SK-N-DZ (cell line): Measurements from ENCODE around the gene PARD3.
A peak's percentile ranks its signal among the peaks of the same experiment; 100 is the strongest.
"Not testable (repeated sequence)": the region's sequence is repeated elsewhere in the genome, so short reads cannot be mapped to it uniquely, and the experiment has no call there.

Experiments
- DNase-seq: peaks from one replicate; pipeline ENCODE4 v3.0.0-alpha.2; 2015; ENCODE audit warnings: low spot score

The PARD3 gene

DNA sequence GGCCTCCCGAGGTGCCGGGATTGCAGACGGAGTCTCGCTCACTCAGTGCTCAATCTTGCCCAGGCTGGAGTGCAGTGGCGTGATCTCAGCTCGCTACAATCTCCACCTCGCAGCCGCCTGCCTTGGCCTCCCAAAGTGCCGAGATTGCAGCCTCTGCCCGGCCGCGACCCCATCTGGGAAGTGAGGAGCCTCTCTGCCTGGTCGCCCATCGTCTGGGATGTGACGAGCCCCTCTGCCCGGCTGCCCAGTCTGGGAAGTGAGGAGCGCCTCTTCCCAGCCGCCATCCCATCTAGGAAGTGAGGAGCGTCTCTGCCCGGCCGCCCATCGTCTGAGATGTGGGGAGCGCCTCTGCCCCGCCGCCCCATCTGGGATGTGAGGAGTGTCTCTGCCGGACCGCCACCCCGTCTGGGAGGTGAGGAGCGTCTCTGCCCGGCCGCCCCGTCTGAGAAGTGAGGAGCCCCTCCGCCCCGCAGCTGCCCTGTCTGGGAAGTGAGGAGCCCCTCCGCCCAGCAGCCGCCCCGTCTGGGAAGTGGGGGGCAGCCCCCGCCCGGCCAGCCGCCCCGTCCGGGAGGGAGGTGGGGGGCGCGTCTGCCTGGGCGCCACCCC is 462.4 kb downstream of the PARD3 start:
- not testable (repeated sequence) for DNase-seq

DNA sequence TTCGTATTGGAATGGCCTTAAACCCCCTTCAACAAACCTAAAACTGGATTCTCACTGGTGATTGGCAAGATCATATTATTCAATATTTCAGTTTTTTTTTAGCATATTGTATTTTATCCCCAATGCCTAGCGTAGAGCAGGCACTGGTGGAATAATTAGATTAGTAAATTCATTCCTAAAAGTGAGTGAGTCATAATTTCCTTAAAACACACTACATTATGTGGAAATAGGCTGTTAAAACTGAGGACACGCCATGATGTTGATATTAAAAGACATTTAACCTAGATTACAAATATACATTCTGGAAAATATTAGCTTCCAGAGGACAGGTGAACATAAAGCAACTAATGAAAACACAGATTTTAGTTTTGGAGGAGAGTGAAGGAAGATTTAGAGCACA is 463.9 kb downstream of the PARD3 start:
- no peak for DNase-seq

DNA sequence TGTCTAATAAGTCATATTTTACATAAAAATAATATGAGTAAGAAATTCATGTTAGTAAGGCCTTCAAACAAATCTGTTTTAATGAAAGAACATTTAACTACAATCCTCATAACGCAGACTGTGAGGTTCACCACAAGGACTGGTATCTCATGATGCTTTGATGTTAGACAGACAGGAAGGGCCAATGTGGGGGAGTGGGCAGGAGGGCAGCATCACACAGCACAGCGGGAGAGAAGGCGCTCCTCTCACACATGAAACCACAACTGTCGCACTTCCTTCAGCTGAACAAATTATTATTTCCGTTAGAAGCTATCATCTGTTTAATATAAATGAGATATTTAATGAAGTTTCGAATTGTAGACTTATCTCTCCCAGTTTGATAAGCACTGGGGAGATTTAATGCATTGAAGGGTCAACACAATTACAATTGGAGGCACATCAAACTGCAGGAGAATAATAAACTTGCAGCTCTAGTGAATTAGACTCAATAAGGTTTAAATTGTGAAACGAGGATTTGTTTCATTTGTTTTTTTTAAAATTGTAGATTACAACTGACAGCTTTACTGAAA is 466.1 kb downstream of the PARD3 start:
- no peak for DNase-seq

DNA sequence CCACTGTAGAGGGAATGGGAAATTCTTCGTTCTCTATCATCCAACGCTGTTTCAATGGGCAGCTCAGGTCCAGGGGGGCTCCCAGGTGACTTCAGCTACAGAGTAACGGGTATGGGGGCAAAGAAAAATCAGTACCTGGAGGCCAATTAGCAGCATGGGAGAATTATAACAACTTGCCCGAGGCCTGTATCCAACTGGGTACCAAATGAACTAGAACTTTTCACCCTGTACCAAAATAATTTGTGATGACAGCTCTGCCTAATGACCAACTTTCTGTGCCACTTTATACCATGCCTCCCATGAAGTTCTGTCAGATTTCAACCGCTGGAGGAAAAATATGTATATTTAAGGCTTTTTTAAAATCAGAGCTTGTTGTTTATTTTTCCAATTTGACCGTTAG is 467.1 kb downstream of the PARD3 start:
- DNase-seq: no peak

DNA sequence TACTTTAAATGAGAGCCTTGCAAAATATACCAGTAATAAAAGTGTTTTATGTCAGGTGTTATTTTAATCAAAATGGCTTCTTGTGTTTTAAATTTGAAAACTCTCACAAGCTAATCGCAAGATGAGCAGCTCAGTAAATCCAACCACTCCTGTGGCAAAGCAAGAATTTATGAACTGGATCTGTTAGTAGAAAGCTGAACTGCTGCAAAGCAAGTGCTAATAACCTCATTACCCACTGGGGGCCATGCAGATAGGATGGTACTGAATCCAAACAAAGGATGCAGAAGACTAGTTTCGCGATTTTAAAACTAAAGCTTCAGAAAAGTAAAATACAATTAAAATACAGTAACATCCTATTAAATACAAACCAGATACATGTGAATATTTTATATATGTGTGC is 468.0 kb downstream of the PARD3 start:
- DNase-seq: no peak

DNA sequence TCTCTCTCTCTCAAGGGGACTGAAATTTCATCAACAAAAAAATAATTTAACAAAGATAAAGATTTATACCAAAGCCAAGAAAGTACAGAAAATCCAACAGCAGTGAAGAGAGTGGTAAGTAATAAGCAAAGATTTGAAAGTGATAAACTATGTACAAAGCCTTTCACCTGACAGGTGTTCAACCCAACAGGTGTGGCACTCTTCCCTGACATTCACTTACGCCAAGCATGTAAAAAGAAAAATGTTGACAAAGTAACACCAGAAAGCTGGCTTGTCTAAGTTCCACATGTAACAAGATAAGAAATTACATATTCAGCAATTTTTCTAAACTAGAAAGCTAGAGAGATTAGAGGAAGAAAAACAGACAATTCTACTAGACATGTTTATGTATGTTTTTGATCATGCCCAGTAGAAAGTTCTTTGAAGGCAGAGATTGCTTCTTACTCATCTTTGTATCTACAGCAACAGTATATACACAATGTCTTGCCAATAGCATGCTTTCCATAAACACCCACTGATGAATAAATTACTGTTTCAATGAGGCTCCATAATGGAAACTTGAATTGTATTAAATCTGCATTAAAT is 468.5 kb downstream of the PARD3 start:
- DNase-seq: no peak

DNA sequence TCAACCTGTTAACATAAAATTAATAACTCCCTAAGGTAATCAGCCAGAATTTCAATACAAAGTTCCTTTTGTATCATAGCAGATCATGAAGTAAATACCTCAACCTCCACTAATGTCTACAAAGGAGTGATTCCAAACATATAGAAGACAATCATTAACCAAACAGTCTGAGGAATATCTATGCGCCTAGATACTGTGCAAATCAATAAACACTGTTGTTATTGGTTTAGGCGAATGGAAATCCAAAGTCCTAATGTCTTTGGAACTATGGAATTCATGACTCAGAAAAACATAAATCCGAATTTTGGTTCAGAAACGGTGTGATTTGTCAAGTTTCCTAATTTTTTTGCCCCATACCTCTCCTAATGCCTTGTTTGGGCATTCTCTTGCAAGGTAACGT is 469.7 kb downstream of the PARD3 start:
- DNase-seq: no peak

DNA sequence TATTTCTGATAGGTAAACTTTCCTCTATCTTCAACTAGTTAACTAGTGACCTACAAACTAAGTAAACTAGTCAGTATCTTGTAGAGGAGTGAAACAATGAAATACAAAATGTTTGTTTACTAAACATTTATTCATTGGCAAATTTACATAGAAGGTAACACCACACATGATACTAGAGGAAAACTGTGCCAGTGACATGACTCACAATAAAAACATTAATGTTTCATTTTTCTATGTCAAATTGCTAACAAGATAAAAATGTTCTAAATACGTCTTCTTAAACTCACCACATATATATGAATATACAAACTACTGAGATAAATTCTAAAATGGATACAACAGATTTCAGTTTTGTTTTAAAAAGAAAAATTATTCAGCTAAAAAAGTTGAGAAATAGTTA is 471.3 kb downstream of the PARD3 start:
- no peak for DNase-seq

DNA sequence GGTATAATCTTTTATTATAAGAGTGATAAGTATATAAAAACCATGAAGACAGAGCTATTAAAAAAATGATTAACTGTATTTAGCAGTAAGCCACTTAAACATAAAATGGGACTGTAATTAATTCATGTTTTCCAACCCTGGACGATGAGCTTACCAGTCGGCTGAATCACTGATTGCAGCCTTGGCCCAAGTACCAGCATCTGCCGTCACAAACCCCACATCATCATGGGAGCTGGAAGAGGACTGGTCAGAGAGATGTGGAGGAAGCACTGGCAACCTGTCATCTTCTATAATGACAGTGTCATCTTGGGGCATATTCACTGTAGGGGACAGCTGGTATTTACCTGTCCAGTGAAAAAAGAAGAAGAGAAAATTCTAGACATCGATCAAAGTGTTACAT is 473.6 kb downstream of the PARD3 start:
- no peak for DNase-seq

DNA sequence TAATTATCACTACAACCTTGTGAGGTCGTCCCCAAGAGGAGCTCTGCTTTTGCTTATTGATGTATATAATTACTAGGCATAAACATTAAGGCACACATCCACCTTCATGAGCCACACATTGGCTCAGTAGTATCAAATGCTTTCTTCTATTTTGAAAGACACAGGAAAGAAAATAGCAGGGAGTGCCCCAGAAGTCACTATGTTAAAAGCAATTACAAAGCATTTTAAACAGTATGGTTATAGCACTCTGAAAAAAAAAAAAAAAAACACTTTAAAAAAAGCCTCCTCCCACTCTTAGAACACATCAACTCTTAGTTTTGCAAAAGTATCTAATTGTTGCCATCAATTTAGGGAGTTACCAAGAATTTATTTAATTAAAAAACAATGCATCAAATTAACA is 474.2 kb downstream of the PARD3 start:
- no peak for DNase-seq

DNA sequence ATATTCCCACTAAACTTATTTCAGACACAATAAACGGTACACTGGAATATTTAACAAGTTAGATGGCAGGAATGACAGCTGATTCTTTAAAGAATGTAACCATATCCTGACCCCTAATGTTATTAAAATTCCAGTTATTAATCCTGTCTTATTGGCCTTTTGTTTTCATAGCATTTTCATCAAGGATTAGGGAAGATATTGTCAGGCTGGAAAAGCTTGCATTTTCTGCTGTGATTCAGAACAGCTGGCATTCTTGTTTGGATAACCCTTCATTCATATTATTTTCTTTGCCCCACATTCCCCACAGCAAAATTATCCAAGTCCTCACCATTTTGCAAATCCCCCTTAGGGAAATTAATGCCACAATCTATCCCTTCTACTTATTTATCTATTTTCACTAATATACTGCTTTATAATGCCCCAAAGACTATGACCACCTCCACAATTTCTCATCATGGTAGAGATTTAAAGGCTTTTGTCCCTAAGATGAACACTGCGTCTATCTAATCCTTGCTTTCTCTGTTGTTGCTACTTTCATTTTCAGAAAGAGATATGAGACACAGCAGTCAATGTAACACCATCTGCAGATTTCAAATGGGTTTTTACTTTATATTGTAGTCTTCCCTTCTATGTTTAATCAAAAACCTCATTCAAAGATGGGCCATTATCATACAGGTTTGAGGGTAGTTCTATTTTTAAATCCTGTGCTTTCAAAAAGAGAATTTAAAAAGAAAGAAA is 475.1 kb downstream of the PARD3 start:
- DNase-seq: no peak

DNA sequence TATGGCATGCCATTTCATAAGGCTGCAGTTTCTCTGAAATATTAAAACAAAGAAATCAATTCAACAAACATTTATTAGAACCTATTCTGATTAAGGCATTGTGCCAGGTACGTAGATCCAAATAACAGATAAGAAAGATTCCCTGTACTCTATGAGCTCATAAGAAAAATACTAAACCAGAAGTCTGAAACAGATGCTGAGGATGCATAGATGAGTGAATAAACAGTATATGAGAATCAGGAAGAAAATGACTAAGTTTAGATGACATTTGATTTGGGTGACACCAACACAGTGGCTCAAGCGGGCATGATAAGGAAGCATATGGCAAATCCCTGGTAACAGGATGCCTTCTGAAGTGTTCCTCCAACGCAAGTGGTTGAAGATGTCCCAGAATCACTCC is 477.2 kb downstream of the PARD3 start:
- no peak for DNase-seq

DNA sequence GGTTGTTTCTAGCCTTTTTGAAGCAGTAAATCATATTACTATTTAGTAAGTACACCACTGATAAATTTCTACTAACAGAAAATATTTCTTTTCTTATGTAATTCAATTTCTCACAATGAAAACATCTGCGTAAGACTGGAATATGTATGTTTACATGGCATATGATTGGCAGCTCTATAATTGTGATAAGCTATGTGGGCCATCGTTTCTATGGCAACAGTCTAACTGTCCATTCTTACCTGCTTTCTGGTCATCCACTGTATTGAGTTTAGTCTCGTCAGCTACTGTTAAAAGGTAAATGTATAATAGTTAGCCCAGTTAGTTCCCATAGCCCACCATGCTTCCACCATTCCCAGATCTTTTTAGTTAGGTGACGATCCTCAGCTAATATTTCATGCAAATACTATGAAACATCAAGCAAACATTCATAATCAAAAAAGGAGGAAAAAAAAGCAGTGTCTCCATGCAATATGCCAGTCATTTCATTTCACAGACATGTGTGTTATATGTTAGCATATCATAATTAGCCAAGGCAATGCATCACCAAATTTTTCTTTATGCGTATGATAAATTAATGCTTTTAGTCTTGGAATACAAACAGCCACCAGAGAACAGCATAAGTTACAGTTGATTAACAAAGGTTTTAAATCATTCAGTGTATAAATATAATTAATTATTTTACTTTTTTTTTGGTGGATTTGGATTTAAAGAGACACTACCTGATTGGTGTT is 479.0 kb downstream of the PARD3 start:
- DNase-seq: no peak

DNA sequence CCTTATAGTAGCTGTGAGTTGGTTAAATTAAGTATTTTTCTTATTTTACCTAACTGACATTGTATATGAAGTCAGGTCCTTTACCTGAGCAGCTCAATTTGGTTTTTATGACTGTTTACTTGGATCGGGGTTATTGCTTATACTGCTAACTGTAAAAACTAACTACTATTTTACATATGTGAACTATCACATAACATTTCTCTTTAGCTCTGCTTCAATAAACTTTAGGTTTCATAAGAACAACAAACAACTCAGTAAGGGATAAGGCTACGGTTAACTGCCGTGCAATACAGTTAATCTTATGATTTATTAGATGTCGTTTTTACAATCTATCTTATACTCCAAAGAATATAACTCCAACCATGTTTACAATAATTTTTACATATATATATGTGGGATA is 480.2 kb downstream of the PARD3 start:
- DNase-seq: no peak

DNA sequence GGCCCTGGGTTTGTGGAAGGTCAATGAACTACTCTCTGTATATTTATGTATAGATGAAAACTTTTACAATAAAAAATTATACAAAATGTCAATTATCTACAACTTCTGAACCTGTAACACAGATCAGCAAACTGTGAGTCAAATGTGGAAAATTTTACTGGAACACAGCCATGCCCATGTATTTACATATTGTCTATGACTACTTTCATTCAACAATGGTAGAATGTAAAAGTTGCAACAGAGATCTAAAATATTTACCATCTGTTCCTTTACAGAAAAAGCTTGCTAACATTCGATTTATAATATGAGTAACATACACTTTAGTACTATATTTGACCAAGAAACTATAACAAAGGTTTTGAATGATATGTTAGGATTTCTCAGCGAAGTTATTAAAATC is 481.6 kb downstream of the PARD3 start:
- DNase-seq: no peak

DNA sequence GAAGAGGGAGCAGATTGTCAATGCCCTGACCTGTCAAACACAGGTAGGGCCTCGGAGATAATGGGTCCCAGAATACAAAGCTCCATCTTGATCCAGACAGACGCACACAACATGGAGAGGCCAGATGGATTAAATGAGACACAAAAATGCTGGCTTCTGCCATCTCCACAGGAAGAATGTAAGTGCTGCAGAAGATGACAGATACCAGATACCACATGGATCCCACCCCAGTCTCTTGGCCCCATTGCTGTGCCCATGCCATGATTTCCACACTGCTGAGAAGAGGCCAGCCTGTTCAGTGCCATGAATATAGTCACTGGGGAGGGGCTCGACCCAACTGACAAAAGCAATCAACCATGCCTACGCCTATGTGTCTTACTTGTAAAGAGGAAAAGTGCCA is 487.9 kb downstream of the PARD3 start:
- peak; percentile 70 for DNase-seq

DNA sequence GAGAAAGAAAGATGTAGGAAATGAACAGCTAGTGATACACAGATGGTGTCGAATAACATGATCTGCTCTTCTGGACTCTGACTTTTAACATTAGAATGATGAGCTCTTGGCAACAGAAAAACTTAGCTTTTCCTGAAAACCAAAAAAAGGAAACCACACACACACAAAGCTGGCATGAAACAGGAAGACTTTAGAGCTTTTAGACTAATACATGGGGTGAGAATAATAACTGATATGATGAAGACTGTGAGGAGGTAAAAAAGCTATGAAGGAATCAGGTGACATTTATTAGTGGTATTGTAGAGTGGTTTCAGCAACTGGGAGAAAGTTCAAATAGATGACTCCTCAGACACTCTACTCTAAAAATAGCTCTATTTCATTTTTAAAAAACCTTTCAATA is 491.9 kb downstream of the PARD3 start:
- DNase-seq: no peak

DNA sequence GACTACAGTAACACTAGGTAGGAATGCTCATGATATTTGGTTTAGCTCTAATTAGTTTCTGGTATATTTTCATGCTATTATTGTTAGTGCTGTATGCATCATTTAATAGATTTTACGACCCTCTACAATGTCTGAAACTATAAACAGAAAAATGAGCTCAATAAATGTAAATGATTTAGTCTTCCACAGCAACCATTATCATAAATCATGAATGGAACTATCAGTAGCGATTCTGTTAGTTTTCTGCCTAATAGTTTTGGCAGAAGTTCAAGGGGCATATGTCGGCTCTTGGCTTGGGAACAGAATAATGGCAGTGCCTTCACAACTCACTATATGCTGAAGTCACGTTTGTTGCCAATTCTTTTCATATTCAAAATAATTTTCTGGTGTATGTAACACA is 494.8 kb downstream of the PARD3 start:
- DNase-seq: no peak

DNA sequence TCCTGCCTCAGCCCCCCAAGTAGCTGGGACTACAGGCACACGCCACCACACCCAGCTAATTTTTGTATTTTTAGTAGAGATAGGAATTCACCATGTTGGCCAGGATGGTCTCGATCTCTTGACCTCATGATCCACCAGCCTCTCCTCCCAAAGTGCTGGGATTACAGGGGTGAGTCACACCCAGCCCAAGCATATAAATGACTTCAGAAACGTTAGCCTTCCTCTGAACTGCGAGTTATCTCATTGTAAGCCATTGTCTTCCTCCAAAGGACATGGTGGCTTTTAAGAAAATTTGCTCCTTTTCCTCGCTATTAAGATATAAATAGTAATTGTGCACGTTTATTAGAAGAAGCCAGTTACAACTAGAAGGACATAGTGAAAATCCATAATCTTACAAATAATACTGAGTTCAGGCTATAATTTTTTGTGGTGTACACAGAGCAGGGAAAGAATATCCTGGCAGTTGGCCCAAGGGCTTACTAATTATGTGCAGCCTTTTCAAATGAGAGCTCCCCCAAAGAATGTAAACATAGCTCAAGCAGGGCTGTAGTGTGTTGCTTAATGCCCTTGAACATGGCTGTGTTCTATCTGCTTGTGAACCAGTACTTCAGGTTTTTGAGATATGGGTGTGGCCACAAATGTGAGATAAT is 495.8 kb downstream of the PARD3 start:
- no peak for DNase-seq

DNA sequence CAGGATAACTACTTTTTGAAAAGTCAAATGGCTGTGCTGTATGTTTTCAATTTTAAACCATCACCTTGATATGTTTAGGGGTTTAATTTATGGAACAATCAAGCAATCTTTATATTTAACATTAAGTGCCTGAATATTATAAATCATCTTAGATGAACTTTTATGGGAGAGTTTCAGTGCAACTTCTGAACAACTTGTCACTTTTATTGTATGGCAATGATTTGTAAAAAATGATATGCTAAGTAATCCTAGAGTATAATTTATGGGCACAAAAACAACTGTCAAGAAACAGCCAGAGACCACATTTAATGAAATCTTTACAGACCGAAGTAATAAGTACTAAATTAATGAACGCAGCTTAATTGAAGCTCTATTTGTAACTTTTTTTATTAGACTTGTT is 498.9 kb downstream of the PARD3 start:
- DNase-seq: no peak

DNA sequence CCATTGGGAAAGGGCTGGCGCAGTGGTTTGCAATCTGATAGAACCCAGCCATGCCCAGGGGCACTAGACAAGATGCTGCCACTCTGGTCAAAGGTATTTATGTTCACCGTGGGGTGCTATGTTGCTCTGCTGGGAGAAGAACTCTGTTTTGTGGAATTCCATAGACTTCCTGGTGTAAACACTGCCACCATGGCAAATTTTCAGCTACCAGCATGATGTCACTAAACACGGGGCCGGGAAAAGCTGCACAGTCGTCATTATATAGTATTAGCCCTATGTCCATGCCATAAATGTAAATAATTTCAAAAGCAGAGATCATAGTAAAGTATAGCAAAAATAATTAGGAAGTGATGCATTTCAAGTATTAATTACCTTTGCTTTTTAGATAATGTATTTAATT is 500.6 kb downstream of the PARD3 start:
- no peak for DNase-seq

DNA sequence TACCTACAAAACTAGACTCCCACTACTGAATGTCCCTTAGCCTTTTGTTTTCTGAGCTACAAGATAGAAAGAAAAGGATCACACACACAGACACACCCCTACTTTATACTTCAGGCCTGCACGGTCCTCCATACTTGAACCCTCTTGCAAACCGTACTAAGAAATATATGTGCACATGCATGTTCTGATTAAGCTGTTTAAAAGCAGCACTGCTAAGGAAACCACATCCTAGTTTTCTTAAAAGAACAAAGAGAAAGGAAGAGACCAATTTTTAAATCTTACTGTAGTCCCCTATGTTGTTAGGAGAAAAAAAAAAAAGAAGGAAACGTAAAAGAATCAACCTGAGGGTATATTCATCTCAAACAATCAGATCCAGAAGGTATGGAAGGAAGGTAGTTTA is 501.2 kb downstream of the PARD3 start:
- DNase-seq: no peak
